ENCODE results near the gene OR7D2. TPM values are rescaled to one million over a fixed set of nuclear protein-coding genes. Genes with fewer than 3 reads are reported as not detected.

OR7D2 gene
- total RNA-seq, 4 donors from 2014 or later = 1.1 TPM; not detected in 3

GRCh38 chr19:9166846-9167245, 11.9 kb upstream of the OR7D2 start:
- no peak overlapping the region for H3K4me3 ChIP-seq
- DNase-seq = no peak
- no peak for TF ChIP-seq EP300 (IDR thresholded peaks at IDR 0.05; ENCODE audit: low read depth)
- no peak for TF ChIP-seq POLR2AphosphoS5 (IDR thresholded peaks at IDR 0.05)
- no peak for TF ChIP-seq CTCF (IDR thresholded peaks at IDR 0.05)
- TF ChIP-seq POLR2A (IDR thresholded peaks at IDR 0.05) = no peak
- intact Hi-C loops (cut with DNase I; ENCODE audit: low total_unique reads) = no loop called here
- H3K27ac ChIP-seq = no peak overlapping the region
- 93 to 97% methylated on average over 4 of the region's 4 CpGs for WGBS, 2 donors (ENCODE audit: low coverage in 1 of 2)
- no peaks in the 10 kb centered on the region for H3K9me3 ChIP-seq
- H3K36me3 ChIP-seq = peaks cover under 1 to 32% (median 9%) of the 10 kb centered on the region in 4 donors
- no peaks in the 10 kb centered on the region for H3K27me3 ChIP-seq
- in situ Hi-C loops (cut with MboI; ENCODE audit: low pct_ligation_motif_present in 1 of 4, low pct_unique_long_range_greater_than_20kb in 1 of 4, low sequenced_read_pairs in 3 of 4) = no loop called here
- no peaks in the 10 kb centered on the region for H3K4me1 ChIP-seq

GRCh38 chr19:9171393-9171991, 7.3 kb upstream of the OR7D2 start:
- in situ Hi-C loops (cut with MboI; ENCODE audit: low pct_ligation_motif_present in 1 of 4, low pct_unique_long_range_greater_than_20kb in 1 of 4, low sequenced_read_pairs in 3 of 4) = no loop called here
- Histone ChIP-seq H3K27me3 (no peaks in the 10 kb centered on the region), H3K9me3 (no peaks in the 10 kb centered on the region), H3K4me3 (no peak overlapping the region), H3K4me1 (no peaks in the 10 kb centered on the region), H3K36me3 (peaks cover 0 to 4% (median 0%) of the 10 kb centered on the region in 4 donors), H3K27ac (no peak overlapping the region)
- no peak for DNase-seq
- intact Hi-C loops (cut with DNase I; ENCODE audit: low total_unique reads) = no loop called here
- TF ChIP-seq POLR2AphosphoS5 (IDR thresholded peaks at IDR 0.05) (no peak), CTCF (IDR thresholded peaks at IDR 0.05) (no peak), POLR2A (IDR thresholded peaks at IDR 0.05) (no peak), EP300 (IDR thresholded peaks at IDR 0.05; ENCODE audit: low read depth) (no peak)
- 86% methylated on average over 1 to 6 of the region's 6 CpGs for WGBS, 2 donors (ENCODE audit: low coverage in 1 of 2)

GRCh38 chr19:9175326-9175725, 3.5 kb upstream of the OR7D2 start:
- Histone ChIP-seq H3K4me1 (no peaks in the 10 kb centered on the region), H3K9me3 (no peaks in the 10 kb centered on the region), H3K4me3 (no peak overlapping the region), H3K27me3 (no peaks in the 10 kb centered on the region), H3K27ac (no peak overlapping the region), H3K36me3 (no peaks in the 10 kb centered on the region)
- no peak for TF ChIP-seq POLR2A (IDR thresholded peaks at IDR 0.05)
- no peak for TF ChIP-seq POLR2AphosphoS5 (IDR thresholded peaks at IDR 0.05)
- no peak for TF ChIP-seq EP300 (IDR thresholded peaks at IDR 0.05; ENCODE audit: low read depth)
- TF ChIP-seq CTCF (IDR thresholded peaks at IDR 0.05) = no peak
- in situ Hi-C loops (cut with MboI; ENCODE audit: low pct_ligation_motif_present in 1 of 4, low pct_unique_long_range_greater_than_20kb in 1 of 4, low sequenced_read_pairs in 3 of 4) = no loop called here
- no peak for DNase-seq
- intact Hi-C loops (cut with DNase I; ENCODE audit: low total_unique reads) = no loop called here
- 67 to 93% methylated on average over 2 to 5 of the region's 5 CpGs for WGBS, 2 donors (ENCODE audit: low coverage in 1 of 2)

- no peak for DNase-seq
- H3K4me1 ChIP-seq = no peaks in the 10 kb centered on the region
- H3K9me3 ChIP-seq = no peaks in the 10 kb centered on the region
- no peak overlapping the region for H3K27ac ChIP-seq
- in situ Hi-C loops (cut with MboI; ENCODE audit: low pct_ligation_motif_present in 1 of 4, low pct_unique_long_range_greater_than_20kb in 1 of 4, low sequenced_read_pairs in 3 of 4) = no loop called here
- H3K36me3 ChIP-seq = no peaks in the 10 kb centered on the region
- no peak overlapping the region for H3K4me3 ChIP-seq
- intact Hi-C loops (cut with DNase I; ENCODE audit: low total_unique reads) = no loop called here
- no peak for TF ChIP-seq EP300 (IDR thresholded peaks at IDR 0.05; ENCODE audit: low read depth)
- no peak for TF ChIP-seq POLR2A (IDR thresholded peaks at IDR 0.05)
- TF ChIP-seq POLR2AphosphoS5 (IDR thresholded peaks at IDR 0.05) = no peak
- no peak for TF ChIP-seq CTCF (IDR thresholded peaks at IDR 0.05)
- H3K27me3 ChIP-seq = no peaks in the 10 kb centered on the region
- whole genome bisulfite sequencing, 2 donors (ENCODE audit: low coverage in 1 of 2) = 88 to 96% methylated on average over 4 to 17 of the region's 17 CpGs
Measured at GRCh38 chr19:9183000-9183399, 4.2 kb downstream of the OR7D2 start.

All from transverse colon (tissue), 4 donors.